Prostate gland (tissue), 2 donors: Measurements from ENCODE around the gene WDR48.

Source experiments
- CTCF ChIP-seq, 4 experiments: fragments of 200-600 bp in 2 of 4; fragments of 450-650 bp in 2 of 4; sonication (generic) in 2 of 4; IDR thresholded peaks; 1 replicate in 3 of 4; 2 replicates in 1 of 4; pipeline ENCODE4 v1.5.1; 2016 to 2019; ENCODE audit warnings: antibody characterized with exemption in 4 of 4, mild to moderate bottlenecking in 2 of 4, moderate library complexity in 2 of 4
- POLR2A ChIP-seq: fragments of 450-650 bp; IDR thresholded peaks from one replicate; pipeline ENCODE4 v1.6.1; 2016; ENCODE audit warnings: antibody characterized with exemption, mild to moderate bottlenecking

- TF ChIP-seq POLR2A (no peak), CTCF (IDR thresholded peaks at IDR 0.05) (no peak)
Measured at GRCh38 chr3:39097716-39098472, 46.1 kb downstream of the WDR48 start.
